GM12865 (cell line): ENCODE results near the gene BEND5.
A peak's percentile ranks its signal among the peaks of the same experiment; 100 is the strongest.

ENCODE experiments used
- DNase-seq: peaks from one replicate; pipeline ENCODE4 v3.0.0; 2010; ENCODE audit warnings: low read depth
- H3K4me3 ChIP-seq: 2 replicates; pipeline ENCODE4 v1.5.1; 2011; ENCODE audit warnings: mild to moderate bottlenecking, low read depth, low read length, control low read depth
- TF ChIP-seq, protein P1 (sequence below): IDR thresholded peaks from 2 replicates; pipeline ENCODE4 v1.5.1; 2011; ENCODE audit warnings: low read length, control low read depth, low read depth, inconsistent platforms; ENCODE audit not compliant: insufficient read depth; ENCODE audit errors: missing control alignments

Gene BEND5

DNA sequence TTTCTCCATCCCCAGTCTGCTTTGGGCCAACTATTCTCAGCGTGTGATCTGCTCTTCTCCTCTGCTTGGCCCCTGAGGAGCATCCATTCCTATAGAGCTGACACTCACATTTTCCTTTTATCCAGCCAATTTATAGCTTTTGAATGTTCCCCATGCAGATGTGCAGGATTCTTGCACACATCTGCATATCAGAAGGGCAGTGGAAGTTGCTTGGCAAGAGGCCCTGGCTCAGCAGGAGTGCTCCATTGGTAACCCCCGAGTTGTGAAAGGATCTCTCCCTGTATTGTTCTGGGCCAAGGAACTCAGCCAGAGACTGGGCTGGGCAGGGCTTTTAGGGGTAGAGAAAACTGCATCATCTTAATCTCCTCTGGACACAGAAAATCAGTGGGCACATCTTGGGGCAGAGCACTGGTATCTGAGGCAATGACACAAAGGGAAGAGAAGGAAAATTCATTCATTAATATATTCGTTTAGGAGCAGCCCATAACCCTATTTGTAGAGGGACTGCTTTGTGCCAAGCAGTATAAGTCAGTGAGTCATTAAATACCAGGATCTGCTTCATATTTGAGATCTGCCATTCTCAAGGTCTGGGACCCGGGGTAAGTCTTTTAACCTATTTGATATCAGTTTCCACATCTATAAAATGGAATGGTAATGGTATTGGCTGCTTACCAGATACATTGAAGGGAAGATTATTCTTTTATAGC is 31.0 kb upstream of the BEND5 start:
- no peak for DNase-seq
- H3K4me3 ChIP-seq = no peak overlapping the region
- TF ChIP-seq, protein P1, sequence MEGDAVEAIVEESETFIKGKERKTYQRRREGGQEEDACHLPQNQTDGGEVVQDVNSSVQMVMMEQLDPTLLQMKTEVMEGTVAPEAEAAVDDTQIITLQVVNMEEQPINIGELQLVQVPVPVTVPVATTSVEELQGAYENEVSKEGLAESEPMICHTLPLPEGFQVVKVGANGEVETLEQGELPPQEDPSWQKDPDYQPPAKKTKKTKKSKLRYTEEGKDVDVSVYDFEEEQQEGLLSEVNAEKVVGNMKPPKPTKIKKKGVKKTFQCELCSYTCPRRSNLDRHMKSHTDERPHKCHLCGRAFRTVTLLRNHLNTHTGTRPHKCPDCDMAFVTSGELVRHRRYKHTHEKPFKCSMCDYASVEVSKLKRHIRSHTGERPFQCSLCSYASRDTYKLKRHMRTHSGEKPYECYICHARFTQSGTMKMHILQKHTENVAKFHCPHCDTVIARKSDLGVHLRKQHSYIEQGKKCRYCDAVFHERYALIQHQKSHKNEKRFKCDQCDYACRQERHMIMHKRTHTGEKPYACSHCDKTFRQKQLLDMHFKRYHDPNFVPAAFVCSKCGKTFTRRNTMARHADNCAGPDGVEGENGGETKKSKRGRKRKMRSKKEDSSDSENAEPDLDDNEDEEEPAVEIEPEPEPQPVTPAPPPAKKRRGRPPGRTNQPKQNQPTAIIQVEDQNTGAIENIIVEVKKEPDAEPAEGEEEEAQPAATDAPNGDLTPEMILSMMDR = no peak

DNA sequence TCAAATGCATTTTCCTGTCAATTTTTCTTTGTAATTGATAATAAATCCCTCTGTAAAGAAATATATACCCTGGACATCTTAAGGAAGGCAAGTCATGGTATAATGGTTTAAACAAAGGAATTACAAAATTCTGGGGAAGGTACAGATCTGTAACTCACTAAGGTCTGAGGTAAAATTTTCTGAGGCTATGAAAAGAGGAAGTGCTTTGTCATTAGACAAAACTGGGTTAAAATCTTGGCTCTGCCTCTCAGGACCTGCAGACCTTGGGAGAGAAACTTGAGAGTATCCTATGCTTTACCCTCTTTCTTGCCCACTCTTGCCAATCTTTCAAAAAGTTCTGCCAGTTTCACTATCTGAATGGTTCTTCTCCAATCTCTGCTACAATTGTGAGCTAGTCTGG is 26.8 kb upstream of the BEND5 start:
- H3K4me3 ChIP-seq = no peak overlapping the region
- TF ChIP-seq, protein P1 = no peak
- no peak for DNase-seq

DNA sequence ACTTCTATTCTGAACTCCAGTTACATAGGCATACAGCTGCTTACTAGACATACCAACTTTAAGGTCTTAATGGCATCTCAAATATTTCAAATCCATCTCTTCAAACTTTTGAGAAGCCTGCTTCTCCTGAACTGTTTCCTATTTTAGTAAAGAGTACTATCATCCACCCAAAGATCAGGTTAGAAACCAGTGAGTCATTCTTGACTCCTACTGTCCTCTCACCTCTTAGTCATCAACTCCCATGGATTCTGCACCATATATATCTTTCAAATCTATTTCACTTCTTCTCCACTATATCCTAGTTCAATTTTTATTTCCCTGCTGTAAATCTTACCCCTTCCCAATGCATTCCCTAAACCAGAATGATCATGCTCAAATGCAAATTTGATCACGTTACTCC is 18.1 kb upstream of the BEND5 start:
- TF ChIP-seq, protein P1 = no peak
- H3K4me3 ChIP-seq = no peak overlapping the region
- DNase-seq = no peak

DNA sequence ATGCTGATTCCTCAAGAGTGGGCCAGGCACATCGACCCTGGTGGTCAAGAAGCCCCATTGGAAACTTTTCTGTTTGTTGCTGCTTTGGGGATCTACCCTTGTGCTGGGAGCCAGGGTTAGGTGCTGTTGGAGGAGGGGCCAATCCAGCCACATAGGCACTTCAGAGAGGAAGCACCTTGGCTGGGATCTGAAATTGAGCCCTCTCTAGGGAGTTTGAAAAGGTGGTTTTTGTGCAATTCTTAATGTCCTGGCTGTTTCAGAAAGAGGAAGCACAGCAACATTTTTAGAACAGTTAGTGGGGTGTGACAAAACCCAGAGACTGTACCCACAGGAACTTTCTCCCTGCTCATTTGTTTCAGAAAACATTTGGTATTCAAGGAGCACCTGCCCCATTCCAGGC is 17.2 kb upstream of the BEND5 start:
- no peak overlapping the region for H3K4me3 ChIP-seq
- TF ChIP-seq, protein P1 = no peak
- peak; percentile 77 for DNase-seq

DNA sequence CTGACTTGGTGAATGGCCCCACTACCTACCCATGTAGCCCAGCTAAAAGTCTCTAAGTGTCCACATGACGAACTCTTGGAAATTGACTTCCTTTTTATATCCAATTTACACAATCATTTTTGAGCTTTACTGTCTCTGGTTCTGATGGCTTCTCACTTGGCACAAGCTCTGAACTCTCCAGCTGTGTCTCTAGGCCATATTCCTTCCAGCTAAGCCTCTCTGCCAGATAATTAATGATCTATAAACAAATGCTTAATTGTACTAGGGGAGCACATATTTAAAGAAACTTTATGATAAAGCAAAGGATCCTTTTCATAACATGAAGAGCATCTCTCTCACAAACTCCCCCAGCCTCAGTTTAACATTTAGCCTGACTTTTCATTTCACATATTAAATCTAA is 16.3 kb upstream of the BEND5 start:
- TF ChIP-seq, protein P1 = no peak
- DNase-seq = no peak
- H3K4me3 ChIP-seq = no peak overlapping the region

DNA sequence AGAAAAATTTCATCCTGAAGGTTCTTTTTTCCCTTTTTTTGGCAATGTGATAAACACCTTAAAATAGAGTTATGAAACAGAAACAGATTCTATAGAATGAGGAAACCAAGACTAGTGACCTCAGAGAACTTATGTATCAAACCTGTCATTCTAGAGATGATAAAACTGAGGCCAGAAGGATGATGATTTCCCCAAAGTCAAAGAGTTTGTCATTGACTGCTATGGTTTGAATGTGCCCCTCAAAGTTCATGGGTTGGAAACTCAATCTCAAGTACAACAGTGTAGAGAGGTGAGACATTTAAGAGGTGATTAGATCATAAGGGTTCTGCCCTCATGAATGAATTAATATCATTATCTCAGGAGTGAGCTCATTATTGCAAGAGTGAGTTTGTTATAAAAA is 13.7 kb upstream of the BEND5 start:
- TF ChIP-seq, protein P1 = no peak
- H3K4me3 ChIP-seq = no peak overlapping the region
- DNase-seq = peak; percentile 56

DNA sequence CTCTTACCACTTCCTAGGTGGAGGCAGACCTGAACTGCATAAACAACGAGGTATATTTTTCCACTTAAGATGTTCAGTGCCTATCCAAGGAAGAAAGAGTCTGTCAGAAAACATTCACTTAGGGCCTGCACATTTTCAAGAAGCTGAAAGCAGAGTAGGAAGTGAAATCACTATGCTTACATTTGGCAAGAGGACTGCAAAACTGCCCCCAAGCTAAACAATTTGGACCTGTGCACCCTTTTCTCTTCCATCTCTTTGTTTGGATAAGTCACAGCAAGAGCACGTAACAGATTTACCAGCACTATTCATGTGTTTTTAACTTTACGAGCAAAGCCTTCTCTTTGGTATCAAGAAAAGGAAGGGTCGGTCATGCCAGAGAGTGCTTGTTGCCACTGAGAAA is 13.2 kb upstream of the BEND5 start:
- no peak overlapping the region for H3K4me3 ChIP-seq
- DNase-seq = peak; percentile 36
- TF ChIP-seq, protein P1 = no peak
